H1 (cell line): Measurements from ENCODE around the gene CCR3. TPM values are rescaled to one million over a fixed set of nuclear protein-coding genes. Genes with fewer than 3 reads are reported as not detected.

Source experiments
- CTCF ChIA-PET: fragments of 300-600 bp; sonication (Branson Sonifier 250); formaldehyde crosslinking; loops from one replicate; lab custom pipeline; 2021; ENCODE audit not compliant: partially characterized antibody; lab: Charles Lee
- POLR2A ChIA-PET: fragments of 300-600 bp; sonication (Branson Sonifier 250); formaldehyde crosslinking; loops from one replicate; lab custom pipeline; 2021; ENCODE audit warnings: inconsistent platforms; ENCODE audit not compliant: partially characterized antibody; lab: Charles Lee
- DNase-seq, 2 experiments: peaks; one replicate each; pipeline versions ENCODE4 v3.0.0 to v3.0.0-alpha.2; 2010 to 2022; ENCODE audit warnings: low spot score in 2 of 2, low read depth in 1 of 2, mixed read lengths in 1 of 2
- FAIRE-seq: peaks from 2 replicates; lab custom pipeline; 2011; peaks lifted over from hg19 to GRCh38; lab: Jason Lieb, UNC
- H2AFZ ChIP-seq: 2 replicates; pipeline ENCODE4 v1.8.1; 2012; ENCODE audit warnings: low read length, inconsistent platforms
- H2AK5ac ChIP-seq: 2 replicates; pipeline ENCODE4 v1.6.1; 2013; ENCODE audit warnings: low read depth, low read length
- H2BK120ac ChIP-seq: replicated peaks from 2 replicates; pipeline ENCODE3; 2013; ENCODE audit warnings: low read depth, low read length, inconsistent platforms
- H2BK12ac ChIP-seq: 2 replicates; pipeline ENCODE4 v1.6.1; 2013; ENCODE audit warnings: low read depth, low read length
- H2BK15ac ChIP-seq: 2 replicates; pipeline ENCODE4 v1.6.1; 2013; ENCODE audit warnings: low read length
- H2BK20ac ChIP-seq: 2 replicates; pipeline ENCODE4 v1.6.1; 2013; ENCODE audit warnings: low read length
- H2BK5ac ChIP-seq: 2 replicates; pipeline ENCODE4 v1.6.1; 2013; ENCODE audit warnings: low read depth, low read length
- H3K14ac ChIP-seq: 2 replicates; pipeline ENCODE4 v1.6.1; 2013; ENCODE audit warnings: inconsistent platforms; ENCODE audit not compliant: insufficient read length
- H3K18ac ChIP-seq: 2 replicates; pipeline ENCODE4 v1.6.1; 2013; ENCODE audit warnings: low read length; ENCODE audit errors: extremely low read depth
- H3K23ac ChIP-seq: 2 replicates; pipeline ENCODE4 v1.6.1; 2013; ENCODE audit warnings: inconsistent platforms; ENCODE audit not compliant: insufficient read length
- H3K23me2 ChIP-seq: 2 replicates; pipeline ENCODE4 v1.6.1; 2013; ENCODE audit warnings: low read depth, low read length
- H3K27ac ChIP-seq: 2 replicates; pipeline ENCODE4 v1.6.1; 2011; ENCODE audit warnings: low read depth, low read length, inconsistent platforms
- H3K27me3 ChIP-seq, 4 experiments: replicated peaks in 1 of 4; 1 replicate in 1 of 4; 2 replicates in 3 of 4; pipeline versions ENCODE4 v1.6.1 to v1.8.1; 2011 to 2013; ENCODE audit warnings: low read length in 3 of 4, mild to moderate bottlenecking in 3 of 4, inconsistent platforms in 2 of 4, mixed read lengths in 2 of 4, moderate library complexity in 1 of 4; ENCODE audit not compliant: control insufficient read depth in 3 of 4, insufficient read depth in 3 of 4; ENCODE audit errors: extremely low read depth in 1 of 4
- H3K36me3 ChIP-seq, 4 experiments: 2 replicates each; pipeline versions ENCODE4 v1.6.1 to v1.8.1; 2011 to 2013; ENCODE audit warnings: mild to moderate bottlenecking in 4 of 4, low read length in 3 of 4, moderate library complexity in 2 of 4, control low read depth in 1 of 4, inconsistent platforms in 1 of 4; ENCODE audit not compliant: insufficient read depth in 4 of 4, control insufficient read depth in 2 of 4
- H3K4ac ChIP-seq: replicated peaks from 2 replicates; pipeline ENCODE3; 2013; ENCODE audit warnings: low read length, low read depth, mixed read lengths, inconsistent platforms; ENCODE audit not compliant: insufficient read length
- H3K4me1 ChIP-seq, 4 experiments: replicated peaks in 1 of 4; 1 replicate in 1 of 4; 2 replicates in 3 of 4; pipeline versions ENCODE4 v1.6.1 to v1.8.1; 2011 to 2013; ENCODE audit warnings: low read length in 3 of 4, inconsistent platforms in 2 of 4, mixed read lengths in 1 of 4; ENCODE audit not compliant: insufficient read depth in 4 of 4, control insufficient read depth in 3 of 4
- H3K4me2 ChIP-seq, 2 experiments: 2 replicates each; pipeline versions ENCODE4 v1.6.1 to v1.8.1; 2011 to 2013; ENCODE audit warnings: low read depth in 2 of 2, low read length in 2 of 2, control low read depth in 1 of 2, inconsistent platforms in 1 of 2, mild to moderate bottlenecking in 1 of 2; ENCODE audit not compliant: insufficient read depth in 1 of 2
- H3K4me3 ChIP-seq, 4 experiments: fragments of 200-600, 300-600 bp in 1 of 4; sonication (generic), shearing (Covaris generic), sonication (Bioruptor Twin) in 1 of 4; 2 replicates each; pipeline versions ENCODE4 v1.5.1 to v1.8.1; 2011 to 2016; ENCODE audit warnings: low read length in 4 of 4, low read depth in 3 of 4, control low read depth in 2 of 4, inconsistent platforms in 2 of 4, mild to moderate bottlenecking in 2 of 4, mixed read lengths in 1 of 4, moderate library complexity in 1 of 4; ENCODE audit not compliant: insufficient read depth in 2 of 4; ENCODE audit errors: extremely low read depth in 1 of 4
- H3K56ac ChIP-seq: replicated peaks from 2 replicates; pipeline ENCODE3; 2013; ENCODE audit warnings: low read depth, mild to moderate bottlenecking, mixed read lengths, low read length, inconsistent platforms; ENCODE audit not compliant: insufficient read length
- H3K79me1 ChIP-seq: 2 replicates; pipeline ENCODE4 v1.6.1; 2013; ENCODE audit warnings: low read depth, low read length, control low read depth
- H3K79me2 ChIP-seq, 2 experiments: 2 replicates each; pipeline versions ENCODE4 v1.6.1 to v1.8.1; 2012 to 2013; ENCODE audit warnings: low read length in 2 of 2, mild to moderate bottlenecking in 2 of 2, inconsistent platforms in 1 of 2; ENCODE audit not compliant: insufficient read depth in 2 of 2, control insufficient read depth in 1 of 2
- H3K9ac ChIP-seq, 4 experiments: replicated peaks in 1 of 4; 1 replicate in 1 of 4; 2 replicates in 3 of 4; pipeline versions ENCODE4 v1.6.1 to v1.8.1; 2011 to 2013; ENCODE audit warnings: low read depth in 3 of 4, low read length in 3 of 4, control low read depth in 2 of 4, mild to moderate bottlenecking in 2 of 4, moderate library complexity in 2 of 4, inconsistent platforms in 1 of 4; ENCODE audit errors: extremely low read depth in 1 of 4
- H3K9me3 ChIP-seq, 2 experiments: 2 replicates each; pipeline versions ENCODE4 v1.6.1 to v1.8.1; 2012 to 2013; ENCODE audit warnings: mild to moderate bottlenecking in 2 of 2, moderate library complexity in 2 of 2, control low read depth in 1 of 2, inconsistent platforms in 1 of 2, low read depth in 1 of 2, low read length in 1 of 2, mixed read lengths in 1 of 2; ENCODE audit not compliant: insufficient read depth in 2 of 2
- H4K20me1 ChIP-seq, 2 experiments: replicated peaks in 1 of 2; 2 replicates each; pipeline versions ENCODE3 to v1.8.1; 2011 to 2013; ENCODE audit warnings: inconsistent platforms in 2 of 2, low read length in 2 of 2, mild to moderate bottlenecking in 1 of 2; ENCODE audit not compliant: insufficient read depth in 2 of 2, control insufficient read depth in 1 of 2
- H4K5ac ChIP-seq: 2 replicates; pipeline ENCODE4 v1.6.1; 2013; ENCODE audit warnings: low read length, low read depth, mixed read lengths, inconsistent platforms; ENCODE audit not compliant: insufficient read length
- H4K8ac ChIP-seq: 2 replicates; pipeline ENCODE4 v1.8.0; 2013; ENCODE audit warnings: mild to moderate bottlenecking, moderate library complexity, low read length, inconsistent platforms; ENCODE audit not compliant: insufficient read depth; ENCODE audit errors: extremely low read depth
- H4K91ac ChIP-seq: replicated peaks from 2 replicates; pipeline ENCODE3; 2013; ENCODE audit warnings: low read length, mixed read lengths, inconsistent platforms; ENCODE audit not compliant: insufficient read length
- BACH1 ChIP-seq: IDR thresholded peaks from 2 replicates; pipeline ENCODE4 v1.6.1; 2012; ENCODE audit warnings: low read length, improper control_type of control experiment
- CEBPB ChIP-seq: IDR thresholded peaks from 2 replicates; pipeline ENCODE4 v1.6.1; 2012; ENCODE audit warnings: low read depth, low read length
- KDM4A ChIP-seq: IDR thresholded peaks from one replicate; pipeline ENCODE4 v1.7.1; 2012; ENCODE audit warnings: low read depth, mild to moderate bottlenecking, moderate library complexity, low read length, inconsistent platforms; ENCODE audit not compliant: severe bottlenecking
- WGBS, 2 experiments: shearing (Covaris generic) in 1 of 2; methylation state at CpG; one replicate each; pipeline versions ENCODE4 v1.1.6 to v1.1.7; 2013 to 2015; ENCODE audit warnings: low lambda C conversion rate in 2 of 2, mixed read lengths in 2 of 2, inconsistent platforms in 1 of 2, low coverage in 1 of 2, missing lambda C conversion rate in 1 of 2; ENCODE audit not compliant: insufficient replicate concordance in 2 of 2, insufficient coverage in 1 of 2, insufficient read length in 1 of 2; ENCODE audit errors: extremely low coverage in 1 of 2, missing lambda C conversion rate in 1 of 2; 5-methylcytosine and 5-hydroxymethylcytosine counted together
- polyA plus RNA-seq, 7 experiments: library from polyadenylated mRNA; depleted of rRNA in 3 of 7; stranded (reverse) in 5 of 7; unstranded in 2 of 7; fragments of >200 nt in 5 of 7; fragments of 200-250 nt in 2 of 7; gene quantifications; 1 replicate in 5 of 7; 2 replicates in 1 of 7; 4 replicates in 1 of 7; pipeline versions ENCODE4 v1.2.1 to v1.2.3, GENCODE V29; 2011 to 2013; ENCODE audit warnings: missing spikeins in 2 of 7, mixed read lengths in 2 of 7
- total RNA-seq: library from RNA; stranded (reverse); fragmentation: NEBNext Ultra II Directional; extraction: Animal tissue kit (Norgen Biotek cat#: 25700); gene quantifications from 2 replicates; pipeline ENCODE4 v1.2.1, GENCODE V29; 2021

The CCR3 gene
- total and polyA plus RNA-seq, 2 of the 8 experiments (the other 6 are each of a cell fraction or from before 2014, with no cell fraction given) = not detected

DNA sequence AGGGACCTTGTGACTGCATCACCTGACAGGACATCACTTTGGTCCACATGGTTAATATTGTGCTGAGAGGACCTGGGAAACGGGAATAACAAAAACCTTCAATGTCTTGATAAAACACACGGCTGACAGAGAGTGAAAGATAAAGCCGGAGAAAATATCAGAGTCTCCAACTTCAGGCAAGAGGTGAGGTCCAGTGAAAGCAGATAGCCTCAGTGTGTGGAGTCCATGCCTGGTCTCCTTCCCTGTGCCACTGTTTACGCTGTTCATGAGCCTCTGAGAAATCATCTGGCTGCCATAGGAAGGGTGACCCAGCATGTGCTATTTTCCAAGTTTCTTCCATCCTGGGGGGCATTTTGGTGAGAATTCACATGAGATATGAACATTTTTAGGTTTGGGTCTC lies 39.8 kb downstream of the CCR3 start:
- Histone ChIP-seq H3K27me3 (no peaks in the 10 kb centered on the region), H3K36me3 (no peaks in the 10 kb centered on the region; a peak in 1 of 8 replicates), H3K4ac (no peak overlapping the region), H3K56ac (no peak overlapping the region), H2AFZ (0 out of 2 replicates have a peak overlapping the region, but pooled peaks have one; percentile 21), H2AK5ac (no peak overlapping the region), H2BK20ac (no peak overlapping the region), H4K5ac (no peak overlapping the region), H3K23me2 (no peaks in the 10 kb centered on the region), H4K91ac (no peak overlapping the region), H2BK12ac (no peak overlapping the region)
- WGBS, 2 experiments = 89% methylated on average over 4 of the region's 4 CpGs; no CpG with 5 or more reads in 1 of the 2 experiments
- no peak for DNase-seq
- TF ChIP-seq BACH1 (no peak), CEBPB (no peak), KDM4A (no peak)
- TF ChIP-seq, all 59 proteins: peak for 0
- FAIRE-seq = no peak
- no peak overlapping the region for H3K14ac ChIP-seq
- H3K9ac ChIP-seq = no peak overlapping the region
- H3K4me3 ChIP-seq = no peak overlapping the region
- H2BK5ac ChIP-seq = no peak overlapping the region
- no peaks in the 10 kb centered on the region for H4K20me1 ChIP-seq
- POLR2A ChIA-PET = no interaction called here
- no peak overlapping the region for H2BK15ac ChIP-seq
- CTCF ChIA-PET = no interaction called here
- H4K8ac ChIP-seq = no peak overlapping the region
- no peaks in the 10 kb centered on the region for H3K79me1 ChIP-seq
- H3K9me3 ChIP-seq = peaks cover 9 to 12% of the 10 kb centered on the region in 2 experiments
- no peak overlapping the region for H3K23ac ChIP-seq
- H3K18ac ChIP-seq = no peak overlapping the region
- H2BK120ac ChIP-seq = no peak overlapping the region
- no peak overlapping the region for H3K27ac ChIP-seq
- H3K79me2 ChIP-seq = no peaks in the 10 kb centered on the region
- no peak overlapping the region for H3K4me2 ChIP-seq
- no peaks in the 10 kb centered on the region for H3K4me1 ChIP-seq
